Panc1 (cell line): ENCODE measurements around the gene OR6K6. TPM values are rescaled to one million over a fixed set of nuclear protein-coding genes. Genes with fewer than 3 reads are reported as not detected.

Experiments
- ATAC-seq: fragments of 200-7000 bp; cut with Tn5 transposase; 2 replicates; pipeline ENCODE4 v1.9.1; 2020; ENCODE audit warnings: mild to moderate bottlenecking, moderate library complexity
- BruUV-seq: library from RNA; stranded (reverse); fragments of 400-500 nt; replicated peaks from 2 replicates; lab custom pipeline; 2021; lab: Mats Ljungman, UMichigan
- CTCF ChIA-PET: fragments of 300-600 bp; sonication (Branson Sonifier 250); formaldehyde crosslinking; loops from one replicate; lab custom pipeline; 2022; ENCODE audit warnings: antibody characterized with exemption; lab: Charles Lee
- POLR2A ChIA-PET: fragments of 300-600 bp; sonication (Branson Sonifier 250); formaldehyde crosslinking; loops from one replicate; lab custom pipeline; 2022; ENCODE audit warnings: antibody characterized with exemption; lab: Charles Lee
- DNase-seq: peaks from one replicate; pipeline ENCODE4 v3.0.0-alpha.2; 2010; ENCODE audit warnings: low read depth, low spot score
- H3K27ac ChIP-seq: 2 replicates; pipeline ENCODE4 v1.5.1; 2011; ENCODE audit warnings: mild to moderate bottlenecking, low read length, inconsistent platforms
- H3K27me3 ChIP-seq: fragments of 200-500 bp; sonication (Bioruptor generic); 2 replicates; pipeline ENCODE4 v1.6.0; 2014; ENCODE audit warnings: low read length, inconsistent platforms; ENCODE audit not compliant: control insufficient read depth, insufficient read depth
- H3K36me3 ChIP-seq: fragments of 200-500 bp; sonication (Bioruptor generic); 2 replicates; pipeline ENCODE4 v1.5.1; 2014; ENCODE audit warnings: inconsistent platforms, mild to moderate bottlenecking, low read length, moderate library complexity; ENCODE audit not compliant: control insufficient read depth, insufficient read depth
- H3K4me1 ChIP-seq: 2 replicates; pipeline ENCODE4 v1.5.1; 2011; ENCODE audit warnings: inconsistent platforms, mild to moderate bottlenecking, low read length, moderate library complexity; ENCODE audit not compliant: control insufficient read depth, insufficient read depth
- H3K4me3 ChIP-seq, 2 experiments: 2 replicates each; pipeline ENCODE4 v1.5.1; 2011 to 2012; ENCODE audit warnings: low read depth in 2 of 2, low read length in 2 of 2, mild to moderate bottlenecking in 2 of 2, inconsistent platforms in 1 of 2, moderate library complexity in 1 of 2
- H3K9me3 ChIP-seq: fragments of 200-500 bp; sonication (Bioruptor generic); 2 replicates; pipeline ENCODE4 v1.5.1; 2014; ENCODE audit warnings: low read depth, mild to moderate bottlenecking, inconsistent platforms, low read length, moderate library complexity; ENCODE audit not compliant: control insufficient read depth, insufficient read depth
- CTCF ChIP-seq: fragments of 450-650 bp; IDR thresholded peaks from 2 replicates; pipeline ENCODE4 v1.5.1; 2017; ENCODE audit warnings: mild to moderate bottlenecking
- POLR2AphosphoS5 ChIP-seq: IDR thresholded peaks from 2 replicates; pipeline ENCODE4 v1.6.1; 2012; ENCODE audit warnings: mild to moderate bottlenecking, low read depth, low read length, moderate library complexity
- REST ChIP-seq, 2 experiments: IDR thresholded peaks; 2 replicates each; pipeline ENCODE4 v1.6.1; 2011 to 2012; ENCODE audit warnings: low read depth in 2 of 2, control low read depth in 1 of 2, low read length in 1 of 2, mild to moderate bottlenecking in 1 of 2, moderate library complexity in 1 of 2; ENCODE audit not compliant: insufficient read depth in 1 of 2
- SIN3A ChIP-seq: IDR thresholded peaks from 2 replicates; pipeline ENCODE4 v1.6.1; 2012; ENCODE audit warnings: low read depth, mild to moderate bottlenecking, low read length, moderate library complexity, borderline replicate concordance; ENCODE audit not compliant: insufficient read depth
- TCF7L2 ChIP-seq: IDR thresholded peaks from 2 replicates; pipeline ENCODE4 v1.6.1; 2011; ENCODE audit warnings: mild to moderate bottlenecking, low read depth, low read length, inconsistent platforms
- in situ Hi-C: cut with HindIII; loops from 2 replicates; pipeline ENCODE4 v1.10.0; 2016; ENCODE audit warnings: low sequenced_read_pairs, low pct_unique_long_range_greater_than_20kb
- intact Hi-C: fragments of 100-400 bp; cut with micrococcal nuclease; formaldehyde crosslinking; loops from one replicate; pipeline ENCODE4 v1.10.0; 2022; ENCODE audit not compliant: unreplicated experiment
- total RNA-seq: library from RNA; stranded (reverse); gene quantifications from one replicate; pipeline ENCODE4 v1.2.1, GENCODE V29; 2021; ENCODE audit not compliant: unreplicated experiment

Gene OR6K6
- total RNA-seq, 1 experiment from 2014 or later, result not detected

GRCh38 chr1:158732524-158732923 is 22.0 kb upstream of the OR6K6 start:
- ATAC-seq, result no peak
- H3K27me3 ChIP-seq, result no peaks in the 10 kb centered on the region
- ChIA-PET POLR2A (no interaction called here), CTCF (no interaction called here)
- in situ Hi-C loops, result no loop called here
- no peak for TF ChIP-seq POLR2AphosphoS5
- TF ChIP-seq CTCF, result no peak
- TF ChIP-seq TCF7L2, result no peak
- TF ChIP-seq REST (IDR thresholded peaks at IDR 0.05; ENCODE audit: insufficient read depth in 1 of 2, low read depth in 2 of 2, low read length in 1 of 2), result no peak
- TF ChIP-seq SIN3A, result no peak
- no peak overlapping the region for H3K4me3 ChIP-seq
- no peaks in the 10 kb centered on the region for H3K9me3 ChIP-seq
- no TSS peak for BruUV-seq
- H3K27ac ChIP-seq, result no peak overlapping the region
- intact Hi-C loops, result no loop called here
- no peaks in the 10 kb centered on the region for H3K4me1 ChIP-seq
- DNase-seq, result no peak
- no peaks in the 10 kb centered on the region for H3K36me3 ChIP-seq

GRCh38 chr1:158735848-158736247 is 18.7 kb upstream of the OR6K6 start:
- no TSS peak for BruUV-seq
- ChIA-PET POLR2A (no interaction called here), CTCF (no interaction called here)
- Histone ChIP-seq H3K9me3 (no peaks in the 10 kb centered on the region), H3K36me3 (no peaks in the 10 kb centered on the region), H3K27ac (no peak overlapping the region), H3K27me3 (0 out of 2 replicates have a peak, but pooled peaks cover under 1% of the 10 kb centered on the region), H3K4me3 (no peak overlapping the region), H3K4me1 (no peaks in the 10 kb centered on the region)
- in situ Hi-C loops, result no loop called here
- intact Hi-C loops, result no loop called here
- ATAC-seq (no peak), DNase-seq (no peak)
- TF ChIP-seq CTCF, result no peak
- no peak for TF ChIP-seq TCF7L2
- no peak for TF ChIP-seq REST (IDR thresholded peaks at IDR 0.05; ENCODE audit: insufficient read depth in 1 of 2, low read depth in 2 of 2, low read length in 1 of 2)
- no peak for TF ChIP-seq POLR2AphosphoS5
- no peak for TF ChIP-seq SIN3A
